ENCODE data around the gene NBR1.
"Not testable (repeated sequence)": the region's sequence is repeated elsewhere in the genome, so short reads cannot be mapped to it uniquely, and the experiment has no call there.

DNA sequence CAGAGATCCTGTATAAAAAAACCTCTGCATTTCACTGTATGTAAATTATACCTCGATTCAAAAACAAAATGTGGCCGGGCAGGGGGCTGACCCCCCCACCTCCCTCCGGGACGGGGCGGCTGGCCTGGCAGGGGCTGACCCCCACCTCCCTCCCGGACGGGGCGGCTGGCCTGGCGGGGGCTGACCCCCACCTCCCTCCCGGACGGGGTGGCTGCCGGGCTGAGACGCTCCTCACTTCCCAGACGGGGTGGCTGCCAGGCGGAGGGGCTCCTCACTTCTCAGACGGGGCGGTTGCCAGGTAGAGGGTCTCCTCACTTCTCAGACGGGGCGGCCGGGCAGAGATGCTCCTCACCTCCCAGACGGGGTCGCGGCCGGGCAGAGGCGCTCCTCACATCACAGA lies 11.8 kb upstream of the NBR1 start:
- TF ChIP-seq, protein P1, sequence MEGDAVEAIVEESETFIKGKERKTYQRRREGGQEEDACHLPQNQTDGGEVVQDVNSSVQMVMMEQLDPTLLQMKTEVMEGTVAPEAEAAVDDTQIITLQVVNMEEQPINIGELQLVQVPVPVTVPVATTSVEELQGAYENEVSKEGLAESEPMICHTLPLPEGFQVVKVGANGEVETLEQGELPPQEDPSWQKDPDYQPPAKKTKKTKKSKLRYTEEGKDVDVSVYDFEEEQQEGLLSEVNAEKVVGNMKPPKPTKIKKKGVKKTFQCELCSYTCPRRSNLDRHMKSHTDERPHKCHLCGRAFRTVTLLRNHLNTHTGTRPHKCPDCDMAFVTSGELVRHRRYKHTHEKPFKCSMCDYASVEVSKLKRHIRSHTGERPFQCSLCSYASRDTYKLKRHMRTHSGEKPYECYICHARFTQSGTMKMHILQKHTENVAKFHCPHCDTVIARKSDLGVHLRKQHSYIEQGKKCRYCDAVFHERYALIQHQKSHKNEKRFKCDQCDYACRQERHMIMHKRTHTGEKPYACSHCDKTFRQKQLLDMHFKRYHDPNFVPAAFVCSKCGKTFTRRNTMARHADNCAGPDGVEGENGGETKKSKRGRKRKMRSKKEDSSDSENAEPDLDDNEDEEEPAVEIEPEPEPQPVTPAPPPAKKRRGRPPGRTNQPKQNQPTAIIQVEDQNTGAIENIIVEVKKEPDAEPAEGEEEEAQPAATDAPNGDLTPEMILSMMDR (IDR thresholded peaks at IDR 0.05) = not testable (repeated sequence)
- not testable (repeated sequence) for TF ChIP-seq POLR2A (IDR thresholded peaks at IDR 0.05); POLR2AphosphoS5 (IDR thresholded peaks at IDR 0.05; ENCODE audit: insufficient read depth in 1 of 2, low read depth in 1 of 2)

Measured in vagina (tissue), 2 donors.